Femur (tissue), 1 donor: ENCODE results near the gene HOXB13.

ENCODE experiments used
- DNase-seq: peaks from one replicate; pipeline ENCODE4 v3.0.0-alpha.2; 2017

HOXB13 gene

DNA sequence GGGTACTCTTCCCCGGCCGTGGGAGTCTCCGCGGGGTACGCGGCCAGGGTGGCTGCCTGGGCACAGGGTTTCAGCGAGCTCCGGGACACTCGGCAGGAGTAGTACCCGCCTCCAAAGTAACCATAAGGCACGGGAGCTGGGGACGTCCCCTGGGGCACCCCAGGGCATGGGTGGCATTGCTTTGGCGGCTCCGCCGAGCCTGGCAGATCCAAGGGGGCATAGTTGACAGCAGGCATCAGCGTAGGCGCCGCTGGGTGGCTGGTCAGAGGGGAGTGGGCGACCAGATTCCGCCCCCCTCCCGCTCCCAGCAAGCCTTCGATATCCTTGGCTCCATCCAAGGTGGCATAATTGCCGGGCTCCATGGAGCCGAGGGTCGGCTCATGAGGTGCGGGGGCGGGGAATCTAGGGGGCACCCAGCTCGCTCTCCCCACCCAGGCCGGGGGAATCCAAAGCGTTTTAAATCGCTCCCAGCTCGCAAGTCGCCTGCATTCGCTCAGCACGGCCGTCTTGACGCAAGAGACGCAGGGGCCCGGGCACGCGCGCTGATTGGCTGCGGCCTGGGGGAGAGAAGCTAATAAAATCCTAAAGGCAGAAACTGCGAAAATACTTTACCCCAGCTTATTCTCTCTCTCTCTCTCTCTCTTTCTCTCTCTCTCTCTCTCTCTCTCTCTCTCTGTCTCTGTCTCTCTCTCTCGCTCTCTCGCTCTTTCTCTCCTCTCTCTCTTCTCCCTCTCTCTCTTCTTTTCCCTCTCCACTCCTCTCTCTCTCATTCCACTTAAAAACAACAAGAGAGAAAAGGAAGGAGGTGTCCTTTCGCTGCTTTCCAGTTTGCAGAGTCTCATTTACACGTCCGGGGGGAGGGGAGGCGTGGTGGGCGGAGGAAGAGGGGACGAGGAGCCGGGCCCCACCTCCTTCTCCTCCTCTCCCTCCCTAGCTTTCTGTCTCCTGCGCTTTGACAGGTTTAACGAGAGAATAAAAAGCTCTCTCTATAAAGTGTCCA, at the start of gene HOXB13:
HOXB13 (minus strand) TSS at position 519 of the 1,000 bp plus-strand sequence; CDS start at position 362, 157 bp downstream.
- DNase-seq, result peak; percentile 63

DNA sequence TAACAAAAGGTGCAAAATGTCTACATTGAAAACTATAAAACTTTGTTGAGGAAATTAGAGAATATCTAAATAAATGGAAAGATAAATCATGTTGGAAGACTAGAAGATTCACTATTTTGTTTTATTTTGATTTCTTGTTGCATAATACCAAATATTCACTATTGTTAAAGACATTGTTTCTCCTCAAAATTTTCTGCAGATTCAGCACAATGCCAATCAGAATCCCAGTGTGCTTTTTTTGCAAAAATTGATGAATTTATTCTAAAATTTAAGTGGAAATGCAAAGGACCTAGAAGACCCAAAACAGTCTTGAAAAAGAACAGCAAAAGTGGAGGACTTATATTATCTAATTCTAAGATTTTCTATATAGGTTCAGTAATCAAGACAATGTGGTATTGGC, 48.1 kb upstream of the HOXB13 start:
- DNase-seq, result no peak

DNA sequence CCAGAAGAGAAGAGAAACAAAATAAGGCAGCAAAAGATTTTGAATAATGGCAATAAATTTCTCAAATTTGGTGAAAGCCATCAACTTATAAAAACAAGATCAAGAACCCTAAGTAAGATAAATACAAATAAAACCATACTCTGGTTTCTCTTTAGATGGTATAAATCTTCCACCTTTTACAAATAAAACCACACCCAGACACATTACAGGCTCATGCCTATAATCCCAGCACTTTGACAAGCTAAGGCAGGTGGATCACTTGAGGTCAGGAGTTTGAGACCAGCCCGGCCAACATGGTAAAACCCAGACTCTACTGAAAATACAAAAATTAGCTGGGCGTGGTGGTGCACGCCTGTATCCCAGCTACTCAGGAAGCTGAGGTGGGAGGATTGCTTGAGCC, 44.7 kb upstream of the HOXB13 start:
- DNase-seq, result no peak

DNA sequence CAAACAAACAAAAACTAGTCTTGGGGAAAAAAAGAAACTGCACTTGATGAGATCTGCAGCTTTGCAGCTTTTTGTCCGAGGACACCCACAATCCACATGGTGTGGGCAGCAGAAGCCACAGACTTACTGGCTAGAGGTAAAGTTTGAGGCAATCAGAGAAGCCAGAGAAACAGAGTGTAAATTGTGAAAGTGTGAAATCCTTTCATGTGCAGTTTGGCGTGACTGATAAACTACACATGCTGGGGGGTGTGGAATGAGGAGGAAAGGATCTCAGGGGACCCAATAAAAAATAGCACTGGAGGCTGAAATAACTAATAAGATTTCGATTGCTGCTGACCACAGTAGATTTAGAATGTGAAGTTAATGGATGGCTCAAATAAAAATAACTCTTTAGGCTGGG, 42.4 kb upstream of the HOXB13 start:
- DNase-seq, result no peak

DNA sequence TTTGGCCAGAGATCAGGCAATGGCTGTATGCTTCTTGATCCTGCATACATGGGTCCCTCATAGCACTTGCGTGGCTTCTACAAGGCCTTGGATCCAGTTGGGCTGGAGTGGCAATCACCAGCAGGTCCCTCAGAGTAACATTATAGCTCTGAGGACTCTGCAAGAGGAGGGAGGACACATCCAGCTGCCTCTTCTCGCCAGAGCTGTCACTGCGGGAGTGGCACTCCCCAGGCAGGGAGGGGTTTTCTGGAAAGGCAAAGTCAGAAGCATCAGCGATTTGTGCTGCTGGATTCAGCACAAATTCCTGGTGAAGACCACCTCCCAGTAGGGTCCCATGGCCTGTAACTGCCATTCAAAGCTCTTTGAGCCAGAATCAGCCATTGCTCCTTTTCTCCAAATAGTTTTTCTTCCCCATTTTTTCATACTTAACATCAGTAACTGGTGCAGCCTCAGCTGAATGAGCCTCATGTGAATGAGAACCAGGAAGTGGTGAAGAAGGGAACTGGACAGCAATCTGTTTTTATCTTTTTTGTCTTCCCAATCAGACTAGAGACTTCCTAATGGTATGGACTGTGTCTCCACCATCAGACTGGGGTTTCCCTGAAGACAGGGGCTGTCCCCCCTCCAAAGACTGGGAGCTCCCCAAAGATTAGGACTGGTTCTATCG, 40.6 kb upstream of the HOXB13 start:
- DNase-seq, result no peak

DNA sequence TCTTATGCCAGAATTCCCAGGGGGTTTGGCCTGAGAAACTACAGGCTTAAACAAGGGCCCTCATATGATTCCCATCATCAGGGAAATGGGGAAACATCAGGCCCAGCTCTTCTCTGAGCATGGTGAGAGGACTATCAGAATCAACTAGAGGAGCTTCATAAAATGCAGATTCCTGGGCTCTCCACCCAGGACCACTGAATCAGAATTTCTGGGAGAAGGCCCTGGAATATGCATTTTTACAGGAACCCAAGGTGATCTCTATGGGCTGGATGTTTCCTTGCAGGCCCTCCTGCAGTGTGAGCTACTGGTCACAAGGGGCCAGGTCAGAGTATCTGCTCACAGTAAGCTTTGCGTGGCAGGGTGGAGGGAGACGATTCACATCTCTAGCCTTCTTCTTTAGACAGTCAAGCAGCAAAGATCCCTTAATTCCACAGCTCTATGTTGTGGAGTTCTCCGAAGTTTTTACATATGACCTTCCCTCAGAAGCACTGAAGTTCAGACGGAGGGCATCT, 38.8 kb upstream of the HOXB13 start:
- no peak for DNase-seq

DNA sequence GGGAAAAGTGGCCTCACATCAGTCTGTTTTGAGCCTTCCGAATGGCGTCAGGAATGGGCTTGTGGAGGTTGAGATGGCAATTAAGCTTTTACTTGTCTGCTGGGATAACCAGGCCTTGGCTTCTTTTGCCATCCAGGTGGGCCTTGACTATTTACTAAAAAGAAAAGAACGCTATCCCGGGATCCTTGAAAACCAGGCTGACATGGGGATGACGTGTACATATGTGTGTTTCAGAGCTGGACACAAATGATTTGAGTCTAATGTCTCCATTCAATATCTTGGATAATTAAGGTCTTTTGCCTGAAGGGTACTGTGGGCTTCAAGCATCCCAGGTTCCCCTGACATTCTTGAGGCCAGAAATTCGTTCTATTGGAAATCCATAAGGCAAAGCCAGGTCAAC, 32.6 kb upstream of the HOXB13 start:
- DNase-seq, result no peak

DNA sequence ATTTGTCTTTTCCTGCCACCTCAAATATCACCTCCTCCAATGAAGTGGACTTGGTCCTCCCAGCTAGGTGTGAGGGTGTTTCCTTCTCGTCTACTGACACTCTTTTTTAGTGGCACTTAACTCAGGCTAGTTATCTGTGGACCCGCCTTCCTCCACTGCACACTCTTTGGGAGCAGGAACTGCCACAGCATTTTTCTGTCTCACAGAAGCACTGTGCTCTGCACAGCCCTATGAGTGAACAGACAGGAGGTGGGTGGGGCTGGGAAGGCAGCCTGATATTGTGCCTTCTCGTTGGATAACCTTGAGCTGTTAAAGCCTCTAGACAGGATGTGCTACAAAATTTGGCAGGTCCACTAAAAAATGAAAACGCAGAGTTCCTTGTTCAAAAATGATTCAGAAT, 31.9 kb upstream of the HOXB13 start:
- no peak for DNase-seq

DNA sequence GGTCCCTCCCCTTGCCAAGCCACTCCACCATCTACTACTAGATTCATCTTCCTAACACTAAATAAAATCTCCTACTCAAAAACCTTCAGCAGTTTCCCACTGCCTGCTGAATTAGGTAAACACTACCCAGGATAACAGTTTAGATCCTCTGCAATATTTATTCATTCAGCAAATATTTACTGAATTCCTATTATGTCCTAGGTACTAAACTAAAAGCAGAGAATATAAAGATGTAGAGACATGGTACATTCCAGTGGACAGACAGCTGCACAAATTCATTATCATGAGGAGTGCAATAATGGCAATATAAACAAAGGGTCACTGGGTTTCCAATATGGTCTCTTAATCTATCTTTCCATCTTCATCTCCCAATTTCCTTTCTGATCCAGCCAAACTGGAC, 30.7 kb upstream of the HOXB13 start:
- DNase-seq, result no peak

DNA sequence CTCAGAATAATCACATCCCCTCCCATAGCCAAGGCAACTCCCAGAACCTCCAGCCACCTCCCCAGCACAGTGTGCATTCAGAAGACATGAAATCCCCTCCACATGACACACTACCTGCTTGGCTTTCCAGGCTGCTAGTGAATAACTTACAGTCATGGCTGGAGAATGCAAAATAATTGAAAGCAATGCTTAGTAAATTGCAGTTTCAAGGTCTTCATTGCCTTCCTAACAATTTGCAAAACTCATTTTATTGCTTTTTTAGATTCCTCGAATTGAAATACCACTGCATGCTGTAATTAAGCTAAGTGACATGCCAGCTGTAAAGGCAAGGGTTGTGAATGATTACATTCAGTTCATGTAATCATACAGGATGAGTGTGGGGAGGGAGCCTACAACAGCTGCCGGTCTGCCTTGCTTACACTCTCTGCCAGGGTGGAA, 29.0 kb upstream of the HOXB13 start:
- no peak for DNase-seq

DNA sequence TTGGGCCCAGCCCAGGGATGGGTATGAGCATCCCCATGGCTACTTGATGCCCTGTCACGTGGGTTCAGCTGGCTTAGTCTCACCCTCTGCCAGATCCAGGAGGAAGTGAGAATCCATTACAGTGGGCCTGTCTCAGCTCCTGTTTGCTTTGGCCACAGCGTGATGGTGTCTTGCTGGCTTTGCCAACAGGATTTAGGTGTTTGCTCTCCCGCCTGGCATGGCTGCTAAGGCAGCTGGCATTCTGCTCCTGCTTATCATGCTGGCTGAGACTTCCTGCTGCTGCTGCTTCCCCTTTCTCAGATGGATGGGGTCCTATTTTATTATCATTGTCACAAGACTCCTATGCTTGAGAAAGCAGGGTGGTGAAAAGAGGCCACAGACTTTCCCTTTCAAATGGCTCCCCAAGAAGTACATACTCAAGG, 28.3 kb upstream of the HOXB13 start:
- DNase-seq, result no peak

DNA sequence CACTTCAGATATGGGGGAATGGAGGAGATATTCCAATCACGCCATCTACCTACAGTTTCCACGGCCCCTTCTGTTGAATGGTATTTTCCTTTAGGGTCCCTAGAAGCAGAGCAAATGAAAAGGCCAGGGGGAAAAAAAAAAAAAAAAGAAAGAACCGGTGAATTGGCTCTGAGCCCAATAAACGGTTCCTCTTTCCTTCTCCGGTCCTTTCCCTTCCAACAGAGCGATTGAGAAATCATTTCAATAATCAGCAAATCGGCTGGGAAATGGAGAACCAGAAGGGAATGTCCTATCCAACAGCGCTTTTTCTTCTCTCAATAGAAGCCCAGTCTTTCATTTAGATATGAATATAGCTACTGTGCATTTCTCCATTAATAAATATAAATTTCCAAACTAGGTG, 26.8 kb upstream of the HOXB13 start:
- DNase-seq, result no peak

DNA sequence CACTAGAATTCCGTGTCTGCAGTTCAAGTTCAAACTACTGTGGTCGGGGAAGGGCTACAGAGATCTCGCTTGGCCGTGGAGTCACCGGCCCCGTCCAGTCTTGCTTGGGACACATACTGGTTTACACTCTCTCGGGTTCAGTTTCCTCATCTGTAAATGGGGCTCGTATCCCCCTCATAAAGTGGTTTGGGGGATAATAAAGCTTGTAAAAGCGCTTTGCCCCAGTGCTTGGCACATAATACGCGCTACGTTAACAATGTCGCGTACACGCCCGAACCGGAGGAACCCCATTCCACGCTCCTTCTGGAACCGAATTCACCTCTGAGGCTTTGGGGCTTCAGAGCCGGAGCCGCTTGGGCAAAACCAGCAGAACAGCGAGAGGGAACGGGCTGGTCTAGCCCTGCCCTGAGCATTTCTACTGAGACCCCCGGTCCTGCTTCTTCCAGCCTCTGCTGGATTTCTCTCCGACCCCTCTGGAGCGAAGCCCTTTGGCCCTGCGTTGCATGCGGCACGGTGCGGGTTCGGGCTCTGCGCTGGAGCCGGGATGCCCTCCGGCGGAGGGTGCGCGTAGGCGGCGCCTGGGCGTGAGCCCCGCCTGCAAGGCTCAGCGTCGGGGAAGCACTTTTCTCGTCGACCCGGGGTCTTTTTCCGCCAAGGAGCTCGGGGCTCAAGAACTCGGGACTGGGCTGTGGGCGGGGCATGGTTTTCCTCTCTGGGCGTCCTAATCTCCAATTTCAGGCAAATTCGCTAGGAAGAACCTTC, 26.1 kb upstream of the HOXB13 start:
- no peak for DNase-seq

DNA sequence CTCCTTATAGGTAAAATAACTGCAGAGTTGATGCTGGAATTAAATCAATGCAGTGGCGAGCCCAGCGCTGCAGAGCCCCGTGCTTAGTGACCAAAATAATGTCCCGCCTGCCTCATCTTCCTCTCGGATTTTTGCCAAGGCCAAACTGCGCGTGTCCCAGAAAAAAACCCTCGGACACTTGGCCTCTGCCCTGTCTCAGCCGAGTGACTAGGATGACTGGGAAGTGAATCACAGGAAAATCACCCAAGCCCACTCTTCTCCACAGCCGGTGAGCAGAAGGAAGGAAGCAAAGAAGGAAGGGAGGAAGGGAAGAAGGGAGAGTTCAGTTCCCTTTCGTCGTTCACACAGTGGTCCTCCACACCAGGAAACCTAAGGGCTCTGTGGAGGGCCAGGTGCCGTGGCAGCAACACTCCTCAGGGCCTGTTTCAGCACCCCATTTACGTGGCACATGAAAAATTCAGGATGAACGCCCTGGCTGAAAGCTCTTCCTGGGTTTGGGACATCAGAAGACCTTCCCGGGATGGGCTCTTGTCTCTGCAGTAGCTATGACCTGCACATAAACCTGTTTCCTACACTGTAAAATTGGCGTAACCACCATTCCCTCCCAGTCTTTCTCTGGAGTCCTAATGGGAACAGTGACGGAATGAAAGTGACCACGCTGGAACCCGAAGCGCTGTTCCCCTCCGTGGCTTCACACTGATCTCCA, 25.4 kb upstream of the HOXB13 start:
- no peak for DNase-seq

DNA sequence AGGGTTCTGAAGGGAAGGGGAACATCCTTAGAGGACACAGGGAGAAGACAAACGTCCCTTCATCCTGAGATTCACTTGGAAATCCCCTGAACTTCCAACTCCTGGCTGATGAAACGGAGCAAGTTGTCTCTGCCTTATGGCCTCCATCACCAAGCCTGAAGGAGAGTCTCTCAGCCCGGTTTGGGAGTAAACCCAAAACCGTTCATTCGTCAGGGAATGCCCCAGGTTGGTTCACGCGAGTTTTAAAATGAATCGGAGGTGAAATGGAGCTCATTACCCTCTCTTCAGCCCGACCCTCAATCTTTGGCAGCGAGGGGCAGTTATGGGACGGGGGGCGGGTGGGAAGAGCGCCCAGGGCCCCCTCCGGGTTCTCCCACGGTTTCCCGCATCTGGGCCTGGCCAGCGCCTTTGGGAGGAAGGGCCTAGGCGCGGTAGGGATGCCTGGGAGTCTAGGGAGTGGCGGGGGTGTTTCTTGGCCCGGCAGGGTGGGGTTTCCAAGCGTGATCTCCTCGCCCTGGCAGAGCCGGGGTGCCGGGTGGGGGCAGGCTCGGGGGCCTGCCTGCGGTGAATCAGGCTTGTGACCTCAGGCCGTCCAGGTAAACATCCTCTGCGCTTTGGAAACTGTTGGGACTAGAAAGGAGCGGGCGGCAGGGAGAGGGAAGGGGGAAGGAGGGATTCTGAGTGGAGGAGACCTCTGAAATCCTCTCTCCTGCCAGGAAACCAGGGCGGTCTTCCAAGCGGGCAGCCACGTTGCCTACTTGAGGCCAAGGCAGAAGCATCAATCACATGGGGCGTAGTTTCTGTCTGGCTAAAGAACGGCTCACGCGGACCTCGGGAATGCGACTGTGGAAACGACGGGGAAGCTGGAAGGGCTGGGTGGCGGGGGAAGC, 24.1 kb upstream of the HOXB13 start:
- peak; percentile 73 for DNase-seq

DNA sequence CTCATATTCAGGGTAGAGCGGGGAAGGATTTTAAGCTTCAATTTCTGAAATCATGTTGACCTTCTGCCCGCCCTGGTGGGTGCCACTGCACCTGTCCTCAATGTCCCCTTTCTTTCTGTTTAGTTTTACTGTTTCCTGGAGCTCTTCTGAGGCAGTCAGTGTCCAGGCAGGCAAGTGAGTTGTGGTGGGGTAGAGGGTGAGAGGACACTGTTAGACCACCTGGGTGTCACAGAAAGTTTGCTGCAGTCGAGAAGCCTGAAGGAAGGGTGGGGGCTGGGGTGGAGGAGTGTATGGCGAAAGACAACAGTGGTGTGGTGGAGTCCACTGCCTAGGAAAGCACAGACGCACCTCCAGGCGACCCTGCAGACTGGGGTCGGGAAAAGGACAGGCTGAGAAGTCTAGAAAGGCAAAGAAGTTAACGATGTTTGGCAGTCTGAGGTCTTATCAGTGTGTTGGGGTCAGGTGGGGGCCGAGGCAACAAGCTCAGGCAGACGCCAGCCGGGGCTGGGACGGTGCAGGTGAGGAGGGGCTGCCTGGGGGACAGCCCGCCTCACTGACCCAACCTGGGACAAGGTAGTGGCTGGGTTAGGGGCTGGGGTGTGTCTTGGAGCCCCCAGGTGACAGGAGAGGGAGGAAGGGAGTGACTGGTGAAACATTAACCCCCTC, 23.3 kb upstream of the HOXB13 start:
- DNase-seq, result no peak

DNA sequence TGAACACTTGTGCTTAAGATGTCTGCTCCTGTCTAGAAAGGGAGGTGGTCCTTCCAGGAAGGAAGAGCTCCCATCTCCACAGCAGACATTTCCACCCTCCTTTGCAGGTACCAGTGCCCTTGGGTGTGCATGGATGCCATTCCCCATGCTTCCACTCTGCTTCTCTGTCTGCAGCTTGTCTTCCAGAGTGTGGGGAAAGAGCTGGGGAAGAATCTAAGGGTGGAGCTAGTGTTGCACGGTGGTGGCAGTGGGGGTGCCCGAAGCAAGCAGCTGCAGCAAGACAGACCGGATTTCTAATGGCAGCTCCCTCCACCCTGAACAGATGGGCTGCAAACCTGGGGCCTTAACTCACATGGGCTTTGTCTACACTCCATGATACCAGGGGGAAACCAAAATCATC, 22.6 kb upstream of the HOXB13 start:
- no peak for DNase-seq

DNA sequence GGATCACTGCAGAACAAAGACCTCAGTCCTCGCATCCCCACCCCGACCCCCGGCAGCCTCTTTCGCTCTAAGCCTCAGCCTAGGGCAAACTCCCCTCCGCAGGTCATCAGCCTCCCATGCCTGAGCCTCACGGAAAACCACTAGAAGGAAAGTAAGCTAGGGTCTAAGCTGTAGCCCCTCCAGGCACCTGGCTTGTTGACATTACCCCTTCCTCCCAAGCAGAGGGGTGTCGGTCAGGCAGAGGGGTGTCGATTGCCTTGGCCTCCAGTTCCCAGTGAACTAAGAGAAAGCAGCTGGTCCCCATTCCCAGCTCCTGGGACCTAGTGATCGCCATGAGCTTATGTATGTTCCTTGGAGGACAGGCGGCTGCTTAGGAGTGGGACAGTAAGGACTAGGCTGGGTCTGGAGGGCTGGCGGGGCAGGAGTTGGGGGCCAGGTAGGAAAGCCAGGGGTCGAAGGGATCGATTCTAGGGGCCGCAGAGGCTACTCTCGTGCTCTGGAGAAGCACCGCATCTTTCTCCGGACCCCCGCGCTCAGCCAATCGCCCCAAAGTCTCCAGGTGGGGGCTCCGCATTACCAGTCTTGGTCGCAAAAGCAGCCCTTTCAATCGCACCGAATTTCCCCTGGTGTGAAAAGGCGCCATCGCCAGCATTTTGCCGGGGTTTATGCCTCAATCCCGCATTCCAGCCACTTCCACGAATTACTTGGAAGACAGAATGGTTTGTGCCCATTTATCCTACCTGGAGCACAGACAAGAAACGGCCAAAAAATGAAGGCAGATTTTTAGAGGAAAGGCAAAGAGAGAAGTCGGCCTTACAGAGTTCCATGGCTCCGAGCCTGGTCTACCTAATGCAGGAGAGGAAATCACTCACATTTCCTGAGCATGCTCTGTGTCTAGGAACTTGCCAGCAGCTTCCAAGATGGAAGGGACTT, 21.3 kb upstream of the HOXB13 start:
- no peak for DNase-seq

DNA sequence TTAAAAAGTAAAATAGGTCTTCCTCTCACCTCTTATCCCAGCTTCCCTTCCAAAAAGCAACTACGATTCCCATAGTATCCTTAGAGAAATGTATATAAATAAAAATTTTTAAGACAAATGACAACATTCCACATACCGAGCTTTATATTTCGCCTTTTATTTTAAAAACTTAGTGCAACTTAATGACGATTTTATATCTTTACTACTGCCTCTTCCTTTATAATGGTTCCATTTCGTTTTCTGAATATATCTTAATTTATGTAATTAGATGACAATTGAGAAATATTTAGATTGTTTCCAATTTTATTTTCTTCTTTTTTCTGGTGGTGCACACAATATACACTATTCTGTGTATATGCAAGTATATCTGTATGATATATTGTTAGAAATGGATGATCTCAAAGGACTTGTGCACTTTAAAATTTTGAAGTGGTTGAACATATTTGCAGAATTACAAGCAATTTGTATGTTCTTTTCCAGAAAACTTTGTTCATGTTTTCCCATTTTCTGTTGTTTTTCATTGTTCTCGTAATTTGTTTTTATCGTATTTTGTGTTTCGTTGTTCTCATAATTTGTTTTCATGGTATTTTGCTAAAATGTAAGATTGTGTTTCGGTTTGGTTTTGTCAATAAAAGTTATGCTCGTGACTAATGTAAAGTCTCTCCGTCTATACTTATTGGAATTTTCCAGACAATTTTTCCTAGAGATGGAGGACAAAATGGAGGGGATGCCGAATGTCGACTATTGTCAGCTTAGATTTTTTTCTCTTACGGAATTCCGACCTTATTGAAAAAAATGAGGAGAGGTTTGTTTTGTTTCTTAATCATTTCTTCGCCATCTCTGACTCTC, 20.4 kb upstream of the HOXB13 start:
- DNase-seq, result no peak
